Renal pelvis (tissue), 12 donors: ENCODE results near the gene ERLIN1. TPM values are rescaled to one million over a fixed set of nuclear protein-coding genes. Genes with fewer than 3 reads are reported as not detected.

Experiments used
- DNase-seq: peaks from one replicate; pipeline ENCODE4 v3.0.0-alpha.2; 2013
- long read RNA-seq, 16 experiments: transcript quantifications; one replicate each; lab custom pipeline, GENCODE V29; 2026
- polyA plus RNA-seq, 3 donors: library from polyadenylated mRNA; unstranded; fragments of 120-200 nt; gene quantifications; one replicate each; pipeline ENCODE4 v1.2.1, GENCODE V29; 2013; ENCODE audit not compliant: insufficient read length in 3 of 3

ERLIN1 gene
- 10 to 100 TPM; 51.0 to 52.8 (median 52.0) TPM for polyA plus RNA-seq
- long read RNA-seq, donor 1, transcript ERLIN1-202 (12 exons, 1,453 nt), result major isoform, 8 of 15 reads
- long read RNA-seq, donor 1, partial matches to known transcripts, result 7 of 15 reads
- long read RNA-seq, donor 1, other reads (novel, unspliced or antisense), result 0 of 15 reads
- long read RNA-seq, donor 2, full-length matches to known transcripts, result 9 of 15 reads
- long read RNA-seq, donor 2, partial matches to known transcripts, result 6 of 15 reads
- long read RNA-seq, donor 2, other reads (novel, unspliced or antisense), result 0 of 15 reads
- long read RNA-seq, donor 3, transcript ERLIN1-202 (12 exons, 1,453 nt), result major isoform, 5 of 12 reads
- long read RNA-seq, donor 3, partial matches to known transcripts, result 7 of 12 reads
- long read RNA-seq, donor 3, other reads (novel, unspliced or antisense), result 0 of 12 reads
- long read RNA-seq, donor 4, transcript ERLIN1-202 (12 exons, 1,453 nt), result major isoform, 5 of 63 reads
- long read RNA-seq, donor 4, partial matches to known transcripts, result 57 of 63 reads
- long read RNA-seq, donor 4, other reads (novel, unspliced or antisense), result 0 of 63 reads
- long read RNA-seq, donor 5, partial matches to known transcripts, result 0 of 4 reads
- long read RNA-seq, donor 5, other reads (novel, unspliced or antisense), result 0 of 4 reads
- long read RNA-seq, donor 6, transcript ERLIN1-202 (12 exons, 1,453 nt), result major isoform, 10 of 11 reads
- long read RNA-seq, donor 6, partial matches to known transcripts, result 0 of 11 reads
- long read RNA-seq, donor 6, other reads (novel, unspliced or antisense), result 0 of 11 reads
- long read RNA-seq, donor 7, full-length matches to known transcripts, result 10 of 10 reads
- long read RNA-seq, donor 7, partial matches to known transcripts, result 0 of 10 reads
- long read RNA-seq, donor 7, other reads (novel, unspliced or antisense), result 0 of 10 reads
- long read RNA-seq, donor 8, full-length matches to known transcripts, result 7 of 7 reads
- long read RNA-seq, donor 8, partial matches to known transcripts, result 0 of 7 reads
- long read RNA-seq, donor 8, other reads (novel, unspliced or antisense), result 0 of 7 reads
- long read RNA-seq, donor 9, full-length matches to known transcripts, result 9 of 15 reads
- long read RNA-seq, donor 9, partial matches to known transcripts, result 6 of 15 reads
- long read RNA-seq, donor 9, other reads (novel, unspliced or antisense), result 0 of 15 reads
- long read RNA-seq, donor 10, partial matches to known transcripts, result 5 of 8 reads
- long read RNA-seq, donor 10, other reads (novel, unspliced or antisense), result 0 of 8 reads
- long read RNA-seq, donor 11, full-length matches to known transcripts, result 6 of 6 reads
- long read RNA-seq, donor 11, partial matches to known transcripts, result 0 of 6 reads
- long read RNA-seq, donor 11, other reads (novel, unspliced or antisense), result 0 of 6 reads
- long read RNA-seq, donor 12, transcript ERLIN1-202 (12 exons, 1,453 nt), result major isoform, 12 of 12 reads
- long read RNA-seq, donor 12, partial matches to known transcripts, result 0 of 12 reads
- long read RNA-seq, donor 12, other reads (novel, unspliced or antisense), result 0 of 12 reads
- long read RNA-seq, donor 13, partial matches to known transcripts, result 0 of 3 reads
- long read RNA-seq, donor 13, other reads (novel, unspliced or antisense), result 0 of 3 reads
- long read RNA-seq, donor 14, result 0 reads
- long read RNA-seq, donor 15, full-length matches to known transcripts, result 14 of 19 reads
- long read RNA-seq, donor 15, partial matches to known transcripts, result 5 of 19 reads
- long read RNA-seq, donor 15, other reads (novel, unspliced or antisense), result 0 of 19 reads
- long read RNA-seq, donor 16, partial matches to known transcripts, result 0 of 3 reads
- long read RNA-seq, donor 16, other reads (novel, unspliced or antisense), result 0 of 3 reads

DNA sequence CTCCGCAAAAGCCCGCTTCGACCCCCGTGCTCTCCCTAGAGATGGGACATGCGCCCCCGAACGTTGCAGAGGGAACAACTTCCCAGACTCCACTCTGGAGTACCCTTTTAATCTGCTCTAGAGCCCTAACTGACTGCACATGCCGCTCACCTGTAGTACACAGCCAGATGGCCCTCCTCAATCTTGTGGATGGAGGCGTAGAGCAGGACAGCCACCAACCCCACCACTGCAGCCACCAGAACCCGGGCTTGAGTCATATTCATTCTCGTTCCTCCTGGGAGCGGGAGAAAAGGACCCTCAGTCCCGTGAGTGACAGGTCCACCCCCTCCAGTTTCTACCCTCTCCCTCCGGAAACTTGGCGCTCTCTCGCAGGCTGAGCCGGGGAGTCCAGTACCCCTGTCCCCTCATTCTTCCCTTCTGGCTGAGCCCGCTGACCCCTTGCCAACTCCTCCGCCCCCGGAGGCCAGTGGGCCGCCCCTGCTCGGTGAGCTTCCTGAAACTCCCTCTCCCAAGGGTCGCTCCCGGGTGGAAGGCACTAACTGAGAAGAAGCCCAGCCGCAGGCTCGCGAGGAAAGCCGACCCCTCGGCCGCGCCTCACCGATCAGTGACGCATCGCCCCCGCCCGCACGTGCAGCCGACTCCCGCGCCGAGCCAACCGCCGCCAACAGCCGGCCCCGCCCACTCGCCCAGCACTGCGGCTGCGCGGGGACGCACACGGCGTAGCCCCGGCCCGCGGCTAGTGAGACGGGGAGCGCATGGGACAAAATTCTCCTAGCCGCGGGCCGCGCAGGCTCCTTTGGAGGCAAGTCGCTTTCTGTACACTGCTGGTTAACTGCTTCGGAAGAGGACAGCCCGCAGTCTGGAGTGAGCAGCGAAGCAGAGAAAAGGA, at the start of gene ERLIN1:
Gene ERLIN1, minus strand, starts transcription at position 666 of the 889 bp plus-strand sequence. Its CDS starts 403 bp downstream, at position 263.
- DNase-seq, result peak; percentile 95

DNA sequence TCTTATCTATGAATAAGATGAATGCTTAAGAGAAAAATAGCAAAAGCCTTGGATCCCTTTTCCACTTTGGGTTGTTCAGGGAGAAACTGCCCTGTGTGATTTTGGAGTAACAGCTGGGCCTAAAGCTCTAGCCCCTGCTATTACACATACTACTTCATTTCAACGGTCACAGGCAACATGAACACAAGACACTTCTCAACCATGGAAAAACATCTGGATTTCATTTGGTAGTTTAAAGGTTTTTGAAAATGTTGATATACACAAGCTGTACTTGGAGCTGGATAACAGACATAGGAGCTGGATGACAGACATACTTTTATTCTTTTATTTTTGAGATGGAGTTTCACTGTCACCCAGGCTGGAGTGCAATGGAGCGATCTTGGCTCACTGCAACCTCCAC, 46.3 kb upstream of the ERLIN1 start:
- DNase-seq, result no peak

DNA sequence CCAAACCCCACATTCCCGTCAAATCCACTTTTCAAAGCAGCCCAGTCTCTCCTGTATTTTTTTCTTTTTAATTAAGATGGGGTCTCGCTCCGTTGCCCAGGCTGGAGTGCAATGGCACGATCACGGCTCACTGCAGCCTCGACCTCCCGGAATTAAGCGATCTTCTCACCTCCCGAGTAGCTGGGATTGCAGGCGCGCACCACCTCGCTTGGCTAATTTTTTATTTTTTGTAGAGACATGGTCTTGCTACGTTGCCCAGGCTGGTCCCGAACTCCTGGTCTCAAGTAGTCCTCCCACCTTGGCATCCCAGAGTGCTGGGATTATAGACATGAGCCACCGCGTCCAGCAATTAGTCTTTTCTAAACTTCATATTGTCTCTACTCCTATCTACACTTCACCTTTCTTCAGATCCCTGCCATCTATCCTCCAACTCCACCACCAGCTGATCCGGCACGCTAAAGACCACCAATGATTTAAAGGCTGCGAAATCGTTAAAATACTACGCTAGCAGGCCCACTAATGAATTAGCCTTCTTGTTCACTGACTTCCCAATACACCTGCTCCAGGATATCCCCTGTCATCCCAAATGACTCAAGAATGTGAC, 44.1 kb upstream of the ERLIN1 start:
- no peak for DNase-seq

GRCh38 chr10:100223879-100224278, 38.0 kb upstream of the ERLIN1 start:
- DNase-seq, result no peak

- no peak for DNase-seq
These were observed 36.7 kb upstream of the ERLIN1 start for GRCh38 chr10:100222529-100222928.

DNA sequence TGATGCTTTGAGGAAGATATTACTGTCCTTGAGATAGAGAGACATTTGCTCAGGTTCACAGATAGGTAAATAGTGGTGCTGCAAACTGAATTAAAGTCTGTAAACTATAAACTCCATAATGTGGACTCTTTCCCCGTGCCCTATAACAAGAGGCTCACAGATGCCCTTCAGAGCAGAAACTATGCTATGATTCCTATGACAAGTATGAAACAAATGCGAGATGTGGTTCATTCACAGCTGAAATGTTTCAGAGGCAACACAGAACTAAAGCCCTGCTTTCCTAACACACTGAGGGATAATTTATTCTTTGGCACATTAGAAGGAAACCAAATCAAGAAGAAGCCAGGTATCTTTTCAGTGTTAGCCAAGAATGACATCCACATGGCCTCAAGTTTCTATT, 30.2 kb upstream of the ERLIN1 start:
- DNase-seq, result no peak

- DNase-seq, result no peak
These were observed 23.5 kb upstream of the ERLIN1 start for GRCh38 chr10:100209303-100209702.

DNA sequence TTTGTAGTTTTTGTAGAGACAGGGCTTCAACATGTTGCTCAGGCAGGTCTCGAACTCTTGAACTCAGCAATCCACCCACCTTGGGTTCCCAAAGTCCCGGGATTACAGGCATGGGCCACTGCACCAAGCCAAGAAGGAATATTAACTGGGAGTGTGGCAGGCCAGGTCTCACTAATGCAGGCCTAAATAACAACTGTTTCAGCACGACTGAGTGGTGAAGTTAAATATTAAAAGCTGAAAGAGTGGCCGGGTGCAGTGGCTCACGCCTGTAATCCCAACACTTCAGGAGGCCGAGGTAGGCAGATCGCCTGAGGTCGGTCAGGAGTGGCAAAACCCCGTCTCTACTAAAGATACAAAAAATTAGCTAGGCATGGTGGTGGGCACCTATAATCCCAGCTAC, 22.4 kb upstream of the ERLIN1 start:
- no peak for DNase-seq

GRCh38 chr10:100204370-100204769, 18.5 kb upstream of the ERLIN1 start:
- no peak for DNase-seq

DNA sequence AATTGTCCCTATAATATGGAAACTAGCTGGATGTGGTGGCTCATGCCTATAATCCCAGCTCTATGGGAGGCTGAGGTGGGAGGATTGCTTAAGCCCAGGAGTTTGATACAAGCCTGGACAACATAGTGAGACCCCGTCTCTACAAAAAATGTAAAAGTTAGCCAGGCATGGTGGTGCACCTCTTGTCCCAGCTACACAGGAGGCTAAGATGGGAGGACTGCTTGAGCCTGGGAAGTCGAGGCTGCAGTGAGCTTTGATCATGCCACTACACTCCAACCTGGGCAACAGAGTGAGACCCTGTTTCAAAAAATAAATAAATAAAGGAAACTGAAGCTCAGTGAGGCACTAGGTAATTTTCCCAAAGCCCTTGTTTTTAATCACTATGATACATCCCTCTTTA, 15.7 kb upstream of the ERLIN1 start:
- DNase-seq, result no peak

DNA sequence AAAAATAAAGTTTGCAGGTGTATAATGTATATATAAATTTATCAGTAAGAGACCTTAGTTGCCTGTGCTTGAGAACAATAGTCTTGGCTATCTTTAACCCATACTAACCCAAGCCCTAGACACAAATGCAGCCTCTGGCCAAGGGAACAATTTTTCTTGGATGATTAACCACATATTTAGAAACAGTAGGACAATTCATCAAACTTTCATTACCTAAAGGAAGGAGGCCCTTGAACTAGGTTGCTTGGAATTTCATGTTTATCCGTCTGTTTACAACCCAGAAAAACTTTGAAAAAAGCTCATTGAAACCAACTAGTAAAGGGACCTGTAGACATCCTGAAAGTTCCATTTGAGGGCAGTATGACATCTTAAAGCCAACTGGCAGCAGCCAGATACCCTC, 8.9 kb upstream of the ERLIN1 start:
- DNase-seq, result no peak

- no peak for DNase-seq
These were observed 6.5 kb upstream of the ERLIN1 start for GRCh38 chr10:100192350-100192749.

- DNase-seq, result peak; percentile 31
These were observed 704 bp upstream of the ERLIN1 start for GRCh38 chr10:100186253-100187212.

DNA sequence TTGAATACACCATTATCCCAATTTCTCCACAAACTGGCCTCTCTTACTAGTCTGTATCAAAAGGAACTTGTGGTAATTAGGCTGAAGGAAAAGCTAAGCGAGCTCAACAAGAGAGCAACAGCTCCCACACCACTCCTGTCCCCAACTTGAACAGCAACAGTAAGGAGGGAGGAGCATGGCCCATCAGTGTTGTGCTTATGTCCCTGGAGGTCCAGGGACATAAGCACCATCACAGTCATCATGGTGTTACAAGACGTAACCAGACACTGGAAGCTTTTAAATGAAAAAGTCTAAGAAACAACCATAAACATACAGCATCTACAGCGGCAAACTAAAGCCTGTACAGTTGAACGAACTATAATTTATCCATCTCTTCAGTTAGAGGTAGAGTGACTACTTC, 989 bp downstream of the ERLIN1 start:
- DNase-seq, result peak; percentile 29

DNA sequence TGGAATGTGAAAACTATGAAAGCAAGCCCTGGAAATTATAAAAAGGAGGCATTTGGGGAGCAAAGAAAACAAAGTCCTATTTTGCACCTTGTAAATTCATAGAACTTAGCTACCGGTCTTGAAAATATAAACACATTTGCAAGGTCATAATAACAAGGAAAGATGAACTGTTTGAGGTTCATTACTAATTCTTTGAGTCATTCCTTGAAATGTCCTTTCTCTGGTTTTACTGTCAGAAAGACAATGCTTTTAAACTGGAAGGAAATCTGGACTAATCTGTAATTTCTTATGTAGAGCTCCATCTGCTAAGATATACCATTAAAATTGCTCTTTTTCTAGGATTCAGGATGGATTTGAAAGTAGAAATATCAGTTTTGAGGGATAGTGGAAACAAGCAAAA, 1.4 kb downstream of the ERLIN1 start:
- DNase-seq, result no peak

GRCh38 chr10:100183481-100183880, 2.3 kb downstream of the ERLIN1 start:
- DNase-seq, result no peak

GRCh38 chr10:100182908-100183307, 2.9 kb downstream of the ERLIN1 start:
- no peak for DNase-seq

DNA sequence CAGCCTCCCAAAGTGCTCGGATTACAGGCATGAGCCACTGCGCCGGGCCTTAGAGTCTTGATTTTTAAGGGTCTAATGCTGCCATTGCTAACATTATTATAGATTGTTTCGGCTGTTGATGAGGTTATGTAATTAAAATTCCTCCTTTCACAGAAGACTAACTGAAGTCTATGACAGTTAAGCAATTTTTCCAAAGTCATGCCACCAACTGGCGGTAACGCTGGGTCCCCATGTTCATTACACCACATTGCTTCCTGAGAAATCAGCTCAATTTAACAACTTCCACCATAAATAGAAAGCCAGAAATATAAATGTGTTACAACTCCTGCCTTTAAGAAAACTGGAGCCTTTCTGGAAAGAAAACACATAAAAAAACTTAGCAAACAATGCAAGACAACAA, 3.5 kb downstream of the ERLIN1 start:
- DNase-seq, result no peak
